ENCODE data around the gene RANBP1. TPM values are rescaled to one million over a fixed set of nuclear protein-coding genes. Genes with fewer than 3 reads are reported as not detected.

The RANBP1 gene
- total RNA-seq, 6 donors from 2014 or later = 55.3 to 154 (median 87.8) TPM

DNA sequence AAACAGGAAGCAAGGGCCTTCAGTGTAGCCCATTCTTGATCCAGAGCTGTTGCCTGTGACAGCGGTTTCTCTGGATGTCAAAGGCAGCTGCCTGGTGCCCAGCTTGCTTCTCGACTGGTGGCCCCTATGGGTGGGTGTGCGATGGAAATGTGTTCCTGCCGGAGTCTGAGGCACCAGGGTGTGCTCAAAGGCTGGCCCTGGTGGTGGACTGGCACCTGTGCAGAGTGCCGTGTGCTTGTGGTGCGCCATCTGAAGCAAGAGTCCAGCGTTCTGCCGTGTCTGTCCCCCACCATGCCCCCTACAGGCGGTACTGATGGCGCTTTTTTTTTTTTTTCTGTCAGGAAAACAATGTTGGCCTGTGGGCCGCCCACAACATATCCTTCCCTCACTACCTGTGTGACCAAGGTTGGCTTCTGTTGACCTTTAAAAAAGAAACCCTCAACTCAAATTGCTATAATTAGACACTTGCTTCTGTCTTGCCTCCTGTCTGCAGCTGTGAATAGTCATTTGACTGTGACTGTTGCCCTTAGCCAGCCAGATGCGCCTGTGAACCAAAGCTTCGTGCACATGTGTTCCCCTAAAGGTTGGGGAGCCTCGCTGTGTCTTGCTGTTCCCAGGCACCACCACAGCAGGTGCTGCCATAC, 4.7 kb upstream of the RANBP1 start:
- WGBS, 2 donors = 60 to 68% methylated on average over 8 to 14 of the region's 14 CpGs
- DNase-seq (peak in 1 of 2 donors; percentile 22), ATAC-seq (ENCODE audit: low FRiP score in 2 of 2) (no peak)
- Histone ChIP-seq H3K27ac (no peak overlapping the region), H3K4me3 (no peak overlapping the region), H3K36me3 (peaks cover 25 to 99% (median 76%) of the 10 kb centered on the region in 4 donors), H3K9me3 (no peaks in the 10 kb centered on the region), H3K27me3 (no peaks in the 10 kb centered on the region), H3K4me1 (peaks cover 8 to 13% (median 10%) of the 10 kb centered on the region in 4 donors)
- TF ChIP-seq POLR2AphosphoS5 (IDR thresholded peaks at IDR 0.05) (no peak), CTCF (IDR thresholded peaks at IDR 0.05) (peak in 1 of 6 experiments; percentile 15)

DNA sequence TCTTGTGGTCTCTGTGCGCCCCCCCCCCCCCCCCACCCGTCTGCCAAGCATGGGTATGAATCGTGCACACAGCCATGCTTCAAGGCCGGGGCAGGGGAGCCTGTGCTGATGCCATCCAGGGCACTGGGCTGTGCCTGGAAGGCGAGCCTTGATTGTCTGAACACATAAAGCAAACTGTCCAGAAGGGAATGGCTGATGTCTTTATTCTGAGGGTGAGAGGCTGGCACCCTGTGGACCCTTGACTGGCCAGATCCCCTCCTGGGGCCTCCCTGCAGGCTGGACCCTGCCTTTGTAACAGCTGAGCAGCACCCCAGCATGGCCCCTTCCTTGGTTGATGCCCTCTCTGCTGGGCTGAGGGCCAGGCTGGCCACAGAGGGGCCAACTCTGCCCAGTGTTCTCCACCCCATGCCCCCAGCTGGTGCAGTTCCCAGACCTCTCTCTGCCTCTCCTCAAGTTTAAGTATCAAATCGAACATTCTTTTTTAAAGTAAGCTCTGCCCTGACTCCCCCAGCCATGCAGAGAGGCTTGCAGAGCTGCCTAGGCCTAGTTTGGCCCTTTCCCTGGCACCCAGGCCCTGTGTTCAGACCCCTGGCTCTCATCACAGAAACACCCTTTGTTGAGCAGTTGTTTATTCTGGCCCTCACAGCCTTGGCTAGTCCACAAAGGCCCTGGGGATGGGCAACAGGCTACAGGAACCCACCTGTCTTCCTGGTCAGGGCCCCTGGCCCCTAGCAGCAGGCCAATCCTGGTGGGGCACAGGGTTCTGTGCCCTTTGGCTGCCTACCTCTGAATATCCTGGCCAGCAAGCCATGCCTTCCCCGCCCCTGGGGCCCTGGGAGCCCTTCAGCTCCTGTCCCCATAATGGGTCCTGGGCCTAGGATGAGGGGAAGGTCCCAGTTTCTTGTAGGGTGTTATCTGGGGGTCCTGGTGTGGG, 3.9 kb upstream of the RANBP1 start:
- Histone ChIP-seq H3K4me1 (peaks cover 12 to 18% (median 14%) of the 10 kb centered on the region in 4 donors), H3K27ac (no peak overlapping the region), H3K27me3 (no peaks in the 10 kb centered on the region), H3K9me3 (no peaks in the 10 kb centered on the region), H3K36me3 (peaks cover 18 to 91% (median 68%) of the 10 kb centered on the region in 4 donors), H3K4me3 (no peak overlapping the region)
- 43 to 83% methylated on average over 1 to 5 of the region's 7 CpGs for WGBS, 2 donors
- no peak for ATAC-seq (ENCODE audit: low FRiP score in 2 of 2)
- DNase-seq = peak in 1 of 2 donors; percentile 33
- no peak for TF ChIP-seq POLR2A (IDR thresholded peaks at IDR 0.05)
- no peak for TF ChIP-seq EP300 (IDR thresholded peaks at IDR 0.05)
- TF ChIP-seq POLR2AphosphoS5 (IDR thresholded peaks at IDR 0.05) = no peak
- no peak for TF ChIP-seq CTCF (IDR thresholded peaks at IDR 0.05)

DNA sequence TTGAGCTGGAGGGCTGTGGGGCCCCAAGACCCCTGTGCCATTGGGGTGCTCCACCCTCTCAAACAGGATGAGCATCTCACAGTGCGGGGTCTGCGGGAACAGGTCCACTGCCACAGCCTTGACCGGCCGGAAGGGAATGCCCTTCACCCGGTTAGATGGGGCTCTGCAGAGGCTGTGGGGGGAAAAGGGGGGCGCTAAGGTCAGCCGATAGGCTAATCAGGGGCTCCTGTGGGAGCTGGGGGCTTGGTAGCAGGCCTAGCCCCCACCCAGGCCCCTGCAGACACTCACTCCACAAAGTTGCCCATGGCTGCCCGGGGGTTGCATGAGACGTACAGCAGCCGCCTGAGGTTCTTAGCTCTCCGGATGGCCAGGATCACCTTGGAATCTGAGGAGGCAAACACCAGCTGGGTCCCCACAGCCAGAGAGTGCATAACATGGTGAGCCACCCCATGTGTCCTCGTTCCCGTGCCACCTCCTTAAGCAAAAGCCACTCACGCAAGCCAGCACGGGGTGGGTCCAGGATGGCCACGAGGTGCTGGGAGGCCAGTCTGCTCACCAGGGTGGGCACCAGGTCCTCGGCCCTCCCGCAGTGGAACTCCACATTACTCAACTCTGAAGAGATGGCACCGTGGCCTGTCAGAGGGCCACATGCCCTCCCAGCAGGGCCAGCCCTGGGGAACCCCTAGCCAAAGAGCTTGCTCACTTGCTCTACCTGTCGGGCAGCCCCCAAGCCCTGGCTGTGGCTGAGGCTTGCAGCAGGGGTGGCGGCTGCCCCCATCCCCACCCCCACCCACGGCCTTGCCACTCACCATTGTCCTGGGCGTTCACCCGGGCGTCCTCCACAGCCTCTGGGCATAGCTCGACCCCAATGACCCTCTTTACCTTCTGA, 3.0 kb upstream of the RANBP1 start:
- 92% methylated on average over 23 of the region's 26 CpGs; no CpG with 5 or more reads in 1 of the 2 donors for WGBS, 2 donors
- Histone ChIP-seq H3K9me3 (no peaks in the 10 kb centered on the region), H3K27me3 (no peaks in the 10 kb centered on the region), H3K4me3 (no peak overlapping the region), H3K4me1 (peaks cover 12 to 21% (median 15%) of the 10 kb centered on the region in 4 donors), H3K27ac (no peak overlapping the region), H3K36me3 (peaks cover 13 to 82% (median 59%) of the 10 kb centered on the region in 4 donors)
- peak in 1 of 2 donors; percentile 54 for DNase-seq
- TF ChIP-seq EP300 (IDR thresholded peaks at IDR 0.05) = no peak
- no peak for TF ChIP-seq CTCF (IDR thresholded peaks at IDR 0.05)
- no peak for TF ChIP-seq POLR2A (IDR thresholded peaks at IDR 0.05)
- TF ChIP-seq POLR2AphosphoS5 (IDR thresholded peaks at IDR 0.05) = no peak
- ATAC-seq (ENCODE audit: low FRiP score in 2 of 2) = no peak

- peaks cover 21 to 30% (median 24%) of the 10 kb centered on the region in 4 donors for H3K4me1 ChIP-seq
- H3K9me3 ChIP-seq = no peaks in the 10 kb centered on the region
- 91 to 93% methylated on average over 12 to 16 of the region's 19 CpGs for WGBS, 2 donors
- no peak overlapping the region for H3K27ac ChIP-seq
- no peak for ATAC-seq (ENCODE audit: low FRiP score in 2 of 2)
- H3K4me3 ChIP-seq = no peak overlapping the region
- H3K27me3 ChIP-seq = no peaks in the 10 kb centered on the region
- TF ChIP-seq EP300 (IDR thresholded peaks at IDR 0.05) = no peak
- TF ChIP-seq POLR2AphosphoS5 (IDR thresholded peaks at IDR 0.05) = no peak
- TF ChIP-seq POLR2A (IDR thresholded peaks at IDR 0.05) = no peak
- no peak for TF ChIP-seq CTCF (IDR thresholded peaks at IDR 0.05)
- peaks cover 10 to 73% (median 50%) of the 10 kb centered on the region in 4 donors for H3K36me3 ChIP-seq
- peak in 1 of 2 donors; percentile 60 for DNase-seq
These were observed 2.2 kb upstream of the RANBP1 start for GRCh38 chr22:20113551-20114310.
